Activated T-cell treated with anti-CD3 and anti-CD28 coated beads, Interleukin-2, amount 50 U/mL, for 4 hours (primary cell): Measurements from ENCODE around the gene KRTAP5-1. TPM values are rescaled to one million over a fixed set of nuclear protein-coding genes. Genes with fewer than 3 reads are reported as not detected.
A peak's percentile ranks its signal among the peaks of the same experiment; 100 is the strongest.

Experiments used
- ATAC-seq, 2 donors: fragments of 200-7000 bp; cut with Tn5 transposase; one replicate each; pipeline ENCODE4 v1.10.0; 2021
- DNase-seq: peaks from one replicate; pipeline ENCODE4 v3.0.0-alpha.2; 2020
- H3K27me3 Mint-ChIP-seq: one replicate; pipeline ENCODE4 v1.8.0; 2021; ENCODE audit warnings: low read depth, mixed read lengths
- H3K36me3 Mint-ChIP-seq: one replicate; pipeline ENCODE4 v1.8.0; 2022; ENCODE audit warnings: mixed read lengths; ENCODE audit not compliant: insufficient read depth
- H3K4me1 Mint-ChIP-seq: one replicate; pipeline ENCODE4 v1.8.0; 2021; ENCODE audit warnings: low read depth, mixed read lengths
- H3K4me3 Mint-ChIP-seq: one replicate; pipeline ENCODE4 v1.8.0; 2021; ENCODE audit warnings: mild to moderate bottlenecking, moderate library complexity, mixed read lengths
- H3K9me3 Mint-ChIP-seq: one replicate; pipeline ENCODE4 v1.8.0; 2021; ENCODE audit warnings: mixed read lengths
- total RNA-seq, 3 donors: library from RNA; stranded (reverse); gene quantifications; one replicate each; pipeline ENCODE4 v1.2.1, GENCODE V29; 2021

KRTAP5-1 gene
- total RNA-seq, 3 donors from 2014 or later, result not detected

- Mint-ChIP-seq H3K4me1 (peaks cover 19% of the 10 kb centered on the region), H3K4me3 (peak within 1 kb of the TSS; percentile 75), H3K9me3 (no peaks in the 10 kb centered on the region), H3K36me3 (no peaks in the 10 kb centered on the region), H3K27me3 (peaks cover 2% of the 10 kb centered on the region)
- DNase-seq (peak; percentile 96), ATAC-seq (peak; percentile 64 to 68)
These were observed 12.6 kb downstream of the KRTAP5-1 start, which contains the start of gene DUSP8 for GRCh38 chr11:1572197-1573076. Gene DUSP8, minus strand, starts transcription at chr11:1572271. Its CDS starts 6,445 bp downstream, at chr11:1565826.

- Mint-ChIP-seq H3K36me3 (no peaks in the 10 kb centered on the region), H3K4me1 (peaks cover 19% of the 10 kb centered on the region)
- ATAC-seq, result no peak
These were observed 13.3 kb downstream of the KRTAP5-1 start for GRCh38 chr11:1571760-1572196.

GRCh38 chr11:1570896-1571759 lies 14.0 kb downstream of the KRTAP5-1 start:
- Mint-ChIP-seq H3K4me1 (peaks cover 19% of the 10 kb centered on the region), H3K36me3 (no peaks in the 10 kb centered on the region), H3K9me3 (no peaks in the 10 kb centered on the region), H3K27me3 (no peaks in the 10 kb centered on the region), H3K4me3 (peak overlapping the region; percentile 73)
- DNase-seq (peak; percentile 32), ATAC-seq (no peak)

More at GRCh38 chr11:1571760-1572196, 13.3 kb downstream of the KRTAP5-1 start:
- Mint-ChIP-seq H3K4me3 (no peak overlapping the region), H3K27me3 (peaks cover 2% of the 10 kb centered on the region), H3K9me3 (no peaks in the 10 kb centered on the region)
- no peak for DNase-seq

GRCh38 chr11:1570531-1570895 lies 14.6 kb downstream of the KRTAP5-1 start:
- peak overlapping the region; percentile 73 for H3K4me3 Mint-ChIP-seq
- H3K27me3 Mint-ChIP-seq, result no peaks in the 10 kb centered on the region
- ATAC-seq, result no peak

GRCh38 chr11:1570001-1570453 lies 15.1 kb downstream of the KRTAP5-1 start:
- Mint-ChIP-seq H3K4me1 (peaks cover 19% of the 10 kb centered on the region), H3K9me3 (no peaks in the 10 kb centered on the region), H3K4me3 (peak overlapping the region; percentile 73), H3K27me3 (no peaks in the 10 kb centered on the region), H3K36me3 (no peaks in the 10 kb centered on the region)
- DNase-seq (no peak), ATAC-seq (no peak)

More at GRCh38 chr11:1570531-1570895, 14.6 kb downstream of the KRTAP5-1 start:
- Mint-ChIP-seq H3K9me3 (no peaks in the 10 kb centered on the region), H3K4me1 (peaks cover 19% of the 10 kb centered on the region), H3K36me3 (no peaks in the 10 kb centered on the region)
- no peak for DNase-seq

GRCh38 chr11:1569251-1569780 lies 15.8 kb downstream of the KRTAP5-1 start:
- H3K9me3 Mint-ChIP-seq, result no peaks in the 10 kb centered on the region
- ATAC-seq, result no peak
- peak overlapping the region; percentile 50 for H3K4me3 Mint-ChIP-seq

GRCh38 chr11:1568441-1568911 lies 16.6 kb downstream of the KRTAP5-1 start:
- ATAC-seq (no peak), DNase-seq (no peak)
- H3K36me3 Mint-ChIP-seq, result no peaks in the 10 kb centered on the region
- H3K4me1 Mint-ChIP-seq, result peaks cover 16% of the 10 kb centered on the region
- no peaks in the 10 kb centered on the region for H3K9me3 Mint-ChIP-seq
- no peak overlapping the region for H3K4me3 Mint-ChIP-seq
- no peaks in the 10 kb centered on the region for H3K27me3 Mint-ChIP-seq

More at GRCh38 chr11:1569251-1569780, 15.8 kb downstream of the KRTAP5-1 start:
- Mint-ChIP-seq H3K4me1 (peaks cover 19% of the 10 kb centered on the region), H3K36me3 (no peaks in the 10 kb centered on the region), H3K27me3 (no peaks in the 10 kb centered on the region)
- no peak for DNase-seq

- DNase-seq (no peak), ATAC-seq (no peak)
- Mint-ChIP-seq H3K4me1 (peaks cover 14% of the 10 kb centered on the region), H3K4me3 (no peak overlapping the region), H3K36me3 (no peaks in the 10 kb centered on the region), H3K9me3 (no peaks in the 10 kb centered on the region), H3K27me3 (no peaks in the 10 kb centered on the region)
These were observed 17.4 kb downstream of the KRTAP5-1 start for GRCh38 chr11:1567721-1568100.

- Mint-ChIP-seq H3K4me1 (peaks cover 14% of the 10 kb centered on the region), H3K36me3 (no peaks in the 10 kb centered on the region), H3K4me3 (no peak overlapping the region), H3K27me3 (no peaks in the 10 kb centered on the region), H3K9me3 (no peaks in the 10 kb centered on the region)
- DNase-seq (no peak), ATAC-seq (no peak)
These were observed 17.9 kb downstream of the KRTAP5-1 start for GRCh38 chr11:1567052-1567720.

GRCh38 chr11:1566381-1567051 lies 18.6 kb downstream of the KRTAP5-1 start:
- Mint-ChIP-seq H3K27me3 (no peaks in the 10 kb centered on the region), H3K4me3 (no peak overlapping the region), H3K9me3 (no peaks in the 10 kb centered on the region), H3K4me1 (peaks cover 14% of the 10 kb centered on the region), H3K36me3 (no peaks in the 10 kb centered on the region)
- DNase-seq, result no peak
- ATAC-seq, result no peak

- no peak for DNase-seq
- peaks cover 14% of the 10 kb centered on the region for H3K4me1 Mint-ChIP-seq
- no peak overlapping the region for H3K4me3 Mint-ChIP-seq
- H3K36me3 Mint-ChIP-seq, result no peaks in the 10 kb centered on the region
- ATAC-seq, result no peak
- H3K27me3 Mint-ChIP-seq, result no peaks in the 10 kb centered on the region
- H3K9me3 Mint-ChIP-seq, result no peaks in the 10 kb centered on the region
These were observed 19.2 kb downstream of the KRTAP5-1 start for GRCh38 chr11:1565904-1566247.

- H3K4me3 Mint-ChIP-seq, result no peak overlapping the region
- ATAC-seq, result no peak
- no peaks in the 10 kb centered on the region for H3K36me3 Mint-ChIP-seq
- H3K4me1 Mint-ChIP-seq, result peaks cover 10% of the 10 kb centered on the region
- no peaks in the 10 kb centered on the region for H3K9me3 Mint-ChIP-seq
- DNase-seq, result no peak
- no peaks in the 10 kb centered on the region for H3K27me3 Mint-ChIP-seq
These were observed 19.7 kb downstream of the KRTAP5-1 start for GRCh38 chr11:1565173-1565903.
